ENCODE results near the gene RAB5B.

DNA sequence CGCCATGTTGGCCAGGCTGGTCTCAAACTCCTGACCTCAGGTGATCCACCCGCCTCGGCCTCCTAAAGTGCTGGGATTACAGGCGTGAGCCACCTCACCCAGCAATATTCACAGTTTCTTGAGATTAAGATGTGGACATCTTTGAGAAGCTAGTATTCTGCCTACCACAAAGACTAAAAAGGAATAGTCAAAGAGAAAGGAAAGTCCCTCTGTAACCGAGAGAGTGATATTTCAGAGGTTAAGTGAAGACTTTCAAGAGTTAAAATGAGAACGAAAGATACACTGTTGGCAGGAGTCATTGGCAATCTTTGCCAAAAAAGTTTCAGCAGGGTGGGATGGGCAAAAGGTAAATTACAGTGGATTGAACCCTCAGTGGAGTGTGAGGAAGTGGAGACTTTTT is 27.3 kb upstream of the RAB5B start:
- TF ChIP-seq POLR2AphosphoS5 (IDR thresholded peaks at IDR 0.05; ENCODE audit: low read depth, low read length) (no peak), POLR2A (IDR thresholded peaks at IDR 0.05; ENCODE audit: low read depth, low read length) (no peak), SPI1 (IDR thresholded peaks at IDR 0.05; ENCODE audit: low read depth, low read length) (no peak), TAF1 (IDR thresholded peaks at IDR 0.05; ENCODE audit: low read depth, low read length) (no peak)

All from GM12891 (cell line).